ENCODE data around the gene C1QBP.
"Not testable (repeated sequence)": the region's sequence is repeated elsewhere in the genome, so short reads cannot be mapped to it uniquely, and the experiment has no call there.

The C1QBP gene

GRCh38 chr17:5446786-5447185 is 7.8 kb upstream of the C1QBP start:
- TF ChIP-seq CTCF (IDR thresholded peaks at IDR 0.05; ENCODE audit: insufficient read depth, low read depth, low read length, missing control alignments), result no peak
- DNase-seq (ENCODE audit: low read depth), result no peak
- H3K4me3 ChIP-seq (ENCODE audit: low read depth, low read length), result no peak overlapping the region

DNA sequence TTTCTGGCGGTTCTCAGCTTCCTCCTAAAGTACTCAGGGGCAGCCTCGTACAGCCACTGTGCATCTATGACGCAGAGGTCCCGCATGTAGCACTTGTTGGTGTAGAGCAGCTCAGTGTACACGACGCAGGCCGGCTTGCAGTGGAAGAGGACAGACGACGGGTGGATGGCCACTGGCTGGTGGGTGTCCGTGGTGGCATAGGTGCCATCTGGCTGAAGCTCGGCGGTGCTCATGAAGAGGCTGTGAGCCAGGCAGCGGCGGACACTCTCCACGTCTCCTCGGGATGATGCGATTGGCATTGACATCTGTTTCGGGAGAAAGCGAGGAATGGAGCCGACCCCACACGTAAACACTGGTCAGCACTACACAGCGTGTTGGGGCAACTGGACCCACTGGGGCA is 5.3 kb upstream of the C1QBP start:
- no peak for TF ChIP-seq CTCF (IDR thresholded peaks at IDR 0.05; ENCODE audit: insufficient read depth, low read depth, low read length, missing control alignments)
- no peak overlapping the region for H3K4me3 ChIP-seq (ENCODE audit: low read depth, low read length)

GRCh38 chr17:5443728-5444127 is 4.8 kb upstream of the C1QBP start:
- no peak overlapping the region for H3K4me3 ChIP-seq (ENCODE audit: low read depth, low read length)
- TF ChIP-seq CTCF (IDR thresholded peaks at IDR 0.05; ENCODE audit: insufficient read depth, low read depth, low read length, missing control alignments), result no peak
- no peak for DNase-seq (ENCODE audit: low read depth)

More for the DNA sequence above, 5.3 kb upstream of the C1QBP start:
- DNase-seq (ENCODE audit: low read depth), result no peak

DNA sequence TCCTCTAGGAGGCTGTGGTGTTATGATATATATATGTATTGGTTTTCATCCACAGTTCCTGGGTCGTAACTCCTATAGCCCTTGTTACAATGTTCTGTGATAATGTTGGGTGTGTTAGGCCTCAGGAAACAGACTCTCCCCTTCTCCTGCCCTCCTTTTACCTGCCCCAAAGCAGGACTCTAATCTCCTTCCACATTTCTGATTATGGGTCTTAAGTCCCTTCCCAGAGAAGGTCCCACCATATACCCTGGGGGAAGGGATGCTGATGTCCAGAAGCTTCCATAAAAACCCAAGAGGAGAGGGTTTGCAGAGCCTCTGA is 450 bp upstream of the C1QBP start:
- no peak for DNase-seq (ENCODE audit: low read depth)
- H3K4me3 ChIP-seq (ENCODE audit: low read depth, low read length), result peak overlapping the region; percentile 38
- TF ChIP-seq CTCF (IDR thresholded peaks at IDR 0.05; ENCODE audit: insufficient read depth, low read depth, low read length, missing control alignments), result no peak

DNA sequence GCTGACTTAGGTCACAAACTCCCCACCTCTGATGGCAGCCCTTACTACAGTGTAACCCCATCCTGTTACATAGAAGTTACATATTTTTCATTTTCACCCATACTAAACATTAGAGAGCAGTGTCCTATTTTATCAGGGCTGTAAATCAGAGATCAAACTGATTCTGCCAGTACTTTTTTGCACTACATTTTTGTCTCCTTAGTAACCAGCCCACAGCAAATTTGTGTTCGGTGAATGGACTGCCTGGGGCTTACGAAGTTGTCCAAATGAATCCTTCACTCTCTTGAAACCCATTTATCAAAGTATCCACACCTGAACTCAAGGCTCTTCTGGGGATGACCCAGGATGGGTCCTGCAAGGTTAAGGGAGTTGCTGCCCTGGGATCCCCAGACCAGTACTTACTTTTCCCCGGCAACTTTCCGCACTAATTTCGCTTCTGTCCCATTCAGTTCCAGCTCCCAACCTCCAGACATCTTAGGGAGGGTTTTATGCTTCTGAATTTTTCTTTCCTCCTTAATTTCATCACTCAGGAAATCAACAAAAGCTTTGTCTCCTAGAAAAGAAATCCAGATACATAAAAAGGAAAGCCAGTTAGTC is 1.1 kb downstream of the C1QBP start:
- H3K4me3 ChIP-seq (ENCODE audit: low read depth, low read length), result peak overlapping the region; percentile 90
- TF ChIP-seq CTCF (IDR thresholded peaks at IDR 0.05; ENCODE audit: insufficient read depth, low read depth, low read length, missing control alignments), result no peak
- no peak for DNase-seq (ENCODE audit: low read depth)

DNA sequence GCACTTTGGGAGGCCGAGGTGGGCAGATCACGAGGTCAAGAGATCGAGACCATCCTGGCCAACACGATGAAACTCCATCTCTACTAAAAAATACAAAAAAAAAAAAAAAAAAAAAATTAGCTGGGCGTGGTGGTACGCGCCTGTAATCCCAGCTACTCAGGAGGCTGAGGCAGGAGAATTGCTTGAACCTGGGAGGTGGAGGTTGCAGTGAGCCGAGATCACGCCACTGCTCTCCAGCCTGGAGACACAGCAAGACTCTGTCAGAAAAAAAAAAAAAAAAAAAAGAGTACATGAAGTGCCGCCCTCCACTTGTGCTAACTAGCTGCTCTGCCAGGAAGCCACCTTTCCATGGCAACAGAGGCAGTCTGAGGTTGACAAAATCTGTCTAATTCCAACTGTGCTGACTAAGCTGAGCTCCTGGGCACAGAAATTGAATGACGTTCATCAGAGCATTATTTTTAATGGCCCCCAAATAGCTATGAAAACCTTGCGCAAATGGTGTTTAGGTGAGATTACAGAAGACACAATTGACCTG is 3.1 kb downstream of the C1QBP start:
- H3K4me3 ChIP-seq (ENCODE audit: low read depth, low read length); DNase-seq (ENCODE audit: low read depth): not testable (repeated sequence)

DNA sequence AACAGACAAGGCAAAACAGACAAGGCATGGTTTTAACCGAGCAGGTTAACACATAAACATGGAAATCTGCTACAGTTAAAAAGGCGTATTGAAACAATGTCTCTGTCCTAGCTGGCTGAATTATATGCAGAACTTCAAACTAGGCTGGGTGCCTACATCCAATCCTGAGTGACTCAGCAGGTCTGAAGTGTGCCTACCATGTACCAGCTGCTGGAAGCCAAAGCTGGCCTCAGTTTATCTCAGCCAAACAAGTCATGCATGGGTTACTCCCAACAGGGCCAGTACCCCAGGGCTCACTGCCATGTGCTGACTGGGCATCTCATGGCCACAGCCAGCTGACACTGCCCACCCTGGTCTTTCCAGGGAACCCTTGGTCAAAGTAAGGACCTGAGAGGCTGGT is 4.0 kb downstream of the C1QBP start:
- H3K4me3 ChIP-seq (ENCODE audit: low read depth, low read length), result no peak overlapping the region
- no peak for DNase-seq (ENCODE audit: low read depth)
- no peak for TF ChIP-seq CTCF (IDR thresholded peaks at IDR 0.05; ENCODE audit: insufficient read depth, low read depth, low read length, missing control alignments)

Data from GM12865 (cell line).